WI38 (cell line): ENCODE measurements around the gene NEDD4.

Experiments used
- H3K4me3 ChIP-seq: 2 replicates; pipeline ENCODE4 v1.5.1; 2011; ENCODE audit warnings: low read depth, mild to moderate bottlenecking, control low read depth, low read length
- TF ChIP-seq, protein P1 (sequence below): IDR thresholded peaks from 2 replicates; pipeline ENCODE4 v1.5.1; 2012; ENCODE audit warnings: low read depth, mild to moderate bottlenecking, control low read depth, low read length

The NEDD4 gene

DNA sequence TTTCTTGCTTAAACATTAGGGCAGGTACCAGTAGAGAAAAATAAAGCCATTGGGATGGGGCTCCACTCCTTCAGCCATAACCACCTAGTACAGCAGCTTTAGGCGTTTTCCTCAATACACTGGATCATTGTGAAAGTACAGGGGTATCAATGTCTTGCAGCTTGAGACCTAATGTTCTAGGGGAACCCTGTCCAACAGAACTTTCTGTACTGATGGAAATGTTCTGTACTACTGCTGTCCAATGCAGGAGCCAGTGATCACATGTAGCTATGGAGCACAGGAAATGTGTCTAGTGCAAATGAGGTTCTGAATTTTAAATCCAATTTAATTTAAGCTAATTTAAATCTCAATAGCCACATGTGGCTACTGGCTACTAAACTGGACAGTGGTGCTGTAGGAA is 93.9 kb downstream of the NEDD4 start:
- H3K4me3 ChIP-seq, result no peak overlapping the region
- TF ChIP-seq, protein P1, sequence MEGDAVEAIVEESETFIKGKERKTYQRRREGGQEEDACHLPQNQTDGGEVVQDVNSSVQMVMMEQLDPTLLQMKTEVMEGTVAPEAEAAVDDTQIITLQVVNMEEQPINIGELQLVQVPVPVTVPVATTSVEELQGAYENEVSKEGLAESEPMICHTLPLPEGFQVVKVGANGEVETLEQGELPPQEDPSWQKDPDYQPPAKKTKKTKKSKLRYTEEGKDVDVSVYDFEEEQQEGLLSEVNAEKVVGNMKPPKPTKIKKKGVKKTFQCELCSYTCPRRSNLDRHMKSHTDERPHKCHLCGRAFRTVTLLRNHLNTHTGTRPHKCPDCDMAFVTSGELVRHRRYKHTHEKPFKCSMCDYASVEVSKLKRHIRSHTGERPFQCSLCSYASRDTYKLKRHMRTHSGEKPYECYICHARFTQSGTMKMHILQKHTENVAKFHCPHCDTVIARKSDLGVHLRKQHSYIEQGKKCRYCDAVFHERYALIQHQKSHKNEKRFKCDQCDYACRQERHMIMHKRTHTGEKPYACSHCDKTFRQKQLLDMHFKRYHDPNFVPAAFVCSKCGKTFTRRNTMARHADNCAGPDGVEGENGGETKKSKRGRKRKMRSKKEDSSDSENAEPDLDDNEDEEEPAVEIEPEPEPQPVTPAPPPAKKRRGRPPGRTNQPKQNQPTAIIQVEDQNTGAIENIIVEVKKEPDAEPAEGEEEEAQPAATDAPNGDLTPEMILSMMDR, result no peak

DNA sequence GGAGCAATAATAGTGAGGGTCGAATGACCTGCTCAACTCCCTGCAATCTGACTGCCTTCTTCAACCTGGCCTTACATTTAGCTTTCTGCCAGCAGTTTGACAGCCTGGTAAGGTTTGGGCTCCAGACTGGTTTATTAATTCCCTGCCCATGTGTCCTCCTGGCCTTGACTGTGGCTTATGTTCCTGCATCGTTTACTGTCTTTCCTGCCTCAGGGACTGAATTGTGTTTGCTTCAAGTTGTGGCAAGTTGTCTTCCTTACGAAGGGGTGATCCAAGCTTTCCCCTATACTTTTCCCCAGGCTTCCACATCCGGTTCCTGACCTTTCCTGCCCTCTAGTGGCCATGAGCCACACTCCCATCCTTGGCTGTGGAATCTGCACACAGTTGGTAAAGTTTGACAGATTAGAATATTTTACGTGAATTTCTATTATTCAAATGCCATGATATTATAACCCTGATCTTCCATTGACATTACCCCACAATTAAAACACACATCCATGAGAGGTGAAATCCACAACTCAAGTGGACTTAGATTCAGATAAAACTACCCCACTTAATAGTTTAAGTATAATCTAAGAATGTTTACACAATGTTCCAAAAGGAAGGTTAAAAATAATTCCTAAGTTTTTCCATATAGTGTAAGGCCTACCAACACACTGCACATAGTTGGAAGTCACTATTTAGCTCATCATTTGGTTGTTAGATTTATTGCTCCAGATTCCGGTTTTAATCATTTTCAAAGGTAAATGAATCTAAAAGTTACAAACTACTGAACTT is 95.7 kb downstream of the NEDD4 start:
- peak overlapping the region; percentile 28 for H3K4me3 ChIP-seq
- TF ChIP-seq, protein P1, result peak; percentile 83

DNA sequence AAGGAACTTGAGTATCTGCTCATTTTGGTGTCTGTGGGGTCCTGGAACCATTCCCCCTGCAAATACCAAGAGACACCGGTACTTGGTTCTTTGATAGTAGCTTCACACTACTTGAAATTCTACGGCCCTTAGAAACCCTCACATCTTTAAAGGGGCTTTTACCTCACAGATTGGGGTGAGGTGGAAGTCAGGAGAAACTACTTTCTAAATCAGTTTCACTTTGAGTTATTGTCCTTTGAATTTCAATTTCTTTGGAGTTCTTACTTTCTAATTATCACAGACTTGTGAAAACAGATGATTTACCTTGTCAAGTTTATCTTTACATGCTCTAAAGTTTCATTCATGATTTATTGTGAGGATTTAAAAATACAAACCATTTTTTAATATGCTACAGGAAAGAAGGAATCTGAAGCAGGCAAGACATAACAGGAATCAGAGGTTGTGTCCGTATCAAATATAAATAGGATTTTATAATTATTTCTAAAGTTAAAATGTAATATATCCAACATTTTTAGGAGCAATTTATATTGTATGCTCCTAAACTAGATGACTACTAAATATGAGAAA is 98.9 kb downstream of the NEDD4 start:
- peak overlapping the region; percentile 5; the same call in 1 of the 2 replicates for H3K4me3 ChIP-seq
- TF ChIP-seq, protein P1, result no peak

DNA sequence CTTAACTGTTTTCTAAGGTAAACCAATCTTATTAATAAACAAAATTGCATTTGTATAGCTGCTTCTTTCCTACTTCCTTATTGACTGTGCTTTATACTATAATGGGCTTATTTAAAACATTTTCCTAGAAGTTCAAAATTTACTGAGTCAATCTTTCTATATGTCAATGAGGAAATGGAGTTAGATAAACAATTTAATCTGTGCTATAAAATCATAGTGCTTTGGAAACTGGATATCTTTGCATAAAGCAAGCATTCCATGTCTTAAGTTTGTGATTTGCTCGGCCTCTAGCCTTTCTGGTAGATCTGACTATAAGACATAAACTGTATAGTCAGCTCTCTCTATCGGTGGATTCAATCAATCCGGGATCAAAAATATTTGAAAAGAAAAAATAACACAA is 99.6 kb downstream of the NEDD4 start:
- TF ChIP-seq, protein P1, result no peak
- no peak overlapping the region for H3K4me3 ChIP-seq

DNA sequence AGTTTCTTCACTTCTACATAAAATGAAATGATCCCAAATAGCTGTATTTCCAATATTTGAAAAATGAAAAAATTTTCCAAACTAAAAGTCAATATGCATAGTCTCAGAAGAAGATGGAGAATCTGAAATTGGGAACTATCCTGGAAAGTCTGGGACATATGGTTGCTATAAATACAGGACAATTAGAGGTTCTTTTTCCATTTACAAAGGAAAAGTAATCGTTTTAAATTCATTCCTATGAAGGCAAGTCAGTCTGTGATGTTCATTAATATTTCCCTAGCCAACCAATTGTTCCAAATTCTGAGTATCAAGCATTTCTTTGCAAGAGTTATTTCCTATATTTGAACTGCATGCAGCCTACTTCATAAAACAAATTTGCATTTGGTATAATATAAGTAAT is 102.2 kb downstream of the NEDD4 start:
- no peak overlapping the region for H3K4me3 ChIP-seq
- TF ChIP-seq, protein P1, result no peak

DNA sequence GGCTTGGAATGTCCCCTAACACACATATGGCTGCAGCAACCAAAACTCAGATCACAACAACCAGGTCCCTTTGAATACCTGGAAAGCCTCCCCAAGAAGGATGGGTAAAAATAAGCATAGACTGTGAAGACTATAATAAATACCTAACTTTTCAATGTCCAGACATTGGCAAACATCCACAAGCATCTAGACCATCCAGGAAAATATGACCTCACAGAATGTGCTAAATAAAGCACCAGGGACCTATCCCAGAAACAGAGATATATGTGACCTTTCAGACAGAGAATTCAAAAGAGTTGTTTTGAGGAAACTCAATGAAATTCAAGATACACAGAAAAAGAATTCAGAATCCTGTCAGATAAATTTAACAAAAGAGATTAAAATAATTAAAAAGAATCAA is 109.2 kb downstream of the NEDD4 start:
- H3K4me3 ChIP-seq, result no peak overlapping the region
- TF ChIP-seq, protein P1, result no peak

DNA sequence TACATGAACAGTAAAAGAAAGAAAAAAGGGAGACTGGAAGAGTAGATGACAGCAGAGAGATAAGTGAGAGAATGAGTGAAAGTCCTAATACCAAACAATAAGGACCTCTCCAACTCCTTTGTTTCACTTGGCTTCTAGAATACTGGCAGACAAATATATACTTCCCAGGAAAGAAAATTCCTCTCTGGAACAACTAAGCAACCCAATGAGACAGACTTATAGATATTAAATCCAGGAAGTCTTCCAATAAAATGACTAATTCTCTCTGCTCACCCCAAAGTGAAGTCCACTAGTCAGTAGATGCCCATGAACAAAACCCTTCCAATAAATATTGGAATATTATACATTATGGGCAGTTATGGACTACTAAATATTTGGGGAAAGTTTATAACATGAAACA is 114.2 kb downstream of the NEDD4 start:
- H3K4me3 ChIP-seq, result no peak overlapping the region
- TF ChIP-seq, protein P1, result no peak
